Panc1 (cell line): ENCODE results near the gene FUT8. TPM values are rescaled to one million over a fixed set of nuclear protein-coding genes. Genes with fewer than 3 reads are reported as not detected.

ENCODE experiments used
- ATAC-seq: fragments of 200-7000 bp; cut with Tn5 transposase; 2 replicates; pipeline ENCODE4 v1.9.1; 2020; ENCODE audit warnings: mild to moderate bottlenecking, moderate library complexity
- BruUV-seq: library from RNA; stranded (reverse); fragments of 400-500 nt; replicated peaks from 2 replicates; lab custom pipeline; 2021; lab: Mats Ljungman, UMichigan
- CTCF ChIA-PET: fragments of 300-600 bp; sonication (Branson Sonifier 250); formaldehyde crosslinking; loops from one replicate; lab custom pipeline; 2022; ENCODE audit warnings: antibody characterized with exemption; lab: Charles Lee
- POLR2A ChIA-PET: fragments of 300-600 bp; sonication (Branson Sonifier 250); formaldehyde crosslinking; loops from one replicate; lab custom pipeline; 2022; ENCODE audit warnings: antibody characterized with exemption; lab: Charles Lee
- DNase-seq: peaks from one replicate; pipeline ENCODE4 v3.0.0-alpha.2; 2010; ENCODE audit warnings: low read depth, low spot score
- H3K27ac ChIP-seq: 2 replicates; pipeline ENCODE4 v1.5.1; 2011; ENCODE audit warnings: mild to moderate bottlenecking, low read length, inconsistent platforms
- H3K27me3 ChIP-seq: fragments of 200-500 bp; sonication (Bioruptor generic); 2 replicates; pipeline ENCODE4 v1.6.0; 2014; ENCODE audit warnings: low read length, inconsistent platforms; ENCODE audit not compliant: control insufficient read depth, insufficient read depth
- H3K36me3 ChIP-seq: fragments of 200-500 bp; sonication (Bioruptor generic); 2 replicates; pipeline ENCODE4 v1.5.1; 2014; ENCODE audit warnings: inconsistent platforms, mild to moderate bottlenecking, low read length, moderate library complexity; ENCODE audit not compliant: control insufficient read depth, insufficient read depth
- H3K4me1 ChIP-seq: 2 replicates; pipeline ENCODE4 v1.5.1; 2011; ENCODE audit warnings: inconsistent platforms, mild to moderate bottlenecking, low read length, moderate library complexity; ENCODE audit not compliant: control insufficient read depth, insufficient read depth
- H3K4me3 ChIP-seq, 2 experiments: 2 replicates each; pipeline ENCODE4 v1.5.1; 2011 to 2012; ENCODE audit warnings: low read depth in 2 of 2, low read length in 2 of 2, mild to moderate bottlenecking in 2 of 2, inconsistent platforms in 1 of 2, moderate library complexity in 1 of 2
- H3K9me3 ChIP-seq: fragments of 200-500 bp; sonication (Bioruptor generic); 2 replicates; pipeline ENCODE4 v1.5.1; 2014; ENCODE audit warnings: low read depth, mild to moderate bottlenecking, inconsistent platforms, low read length, moderate library complexity; ENCODE audit not compliant: control insufficient read depth, insufficient read depth
- POLR2AphosphoS5 ChIP-seq: IDR thresholded peaks from 2 replicates; pipeline ENCODE4 v1.6.1; 2012; ENCODE audit warnings: mild to moderate bottlenecking, low read depth, low read length, moderate library complexity
- SIN3A ChIP-seq: IDR thresholded peaks from 2 replicates; pipeline ENCODE4 v1.6.1; 2012; ENCODE audit warnings: low read depth, mild to moderate bottlenecking, low read length, moderate library complexity, borderline replicate concordance; ENCODE audit not compliant: insufficient read depth
- TCF7L2 ChIP-seq: IDR thresholded peaks from 2 replicates; pipeline ENCODE4 v1.6.1; 2011; ENCODE audit warnings: mild to moderate bottlenecking, low read depth, low read length, inconsistent platforms
- in situ Hi-C: cut with HindIII; loops from 2 replicates; pipeline ENCODE4 v1.10.0; 2016; ENCODE audit warnings: low sequenced_read_pairs, low pct_unique_long_range_greater_than_20kb
- intact Hi-C: fragments of 100-400 bp; cut with micrococcal nuclease; formaldehyde crosslinking; loops from one replicate; pipeline ENCODE4 v1.10.0; 2022; ENCODE audit not compliant: unreplicated experiment
- total RNA-seq: library from RNA; stranded (reverse); gene quantifications from one replicate; pipeline ENCODE4 v1.2.1, GENCODE V29; 2021; ENCODE audit not compliant: unreplicated experiment
- TF ChIP-seq, protein P1 (sequence below), 2 experiments: IDR thresholded peaks; 2 replicates each; pipeline ENCODE4 v1.6.1; 2011 to 2012; ENCODE audit warnings: low read depth in 2 of 2, control low read depth in 1 of 2, low read length in 1 of 2, mild to moderate bottlenecking in 1 of 2, moderate library complexity in 1 of 2; ENCODE audit not compliant: insufficient read depth in 1 of 2
- TF ChIP-seq, protein P2 (sequence below): fragments of 450-650 bp; IDR thresholded peaks from 2 replicates; pipeline ENCODE4 v1.5.1; 2017; ENCODE audit warnings: mild to moderate bottlenecking

Gene FUT8
- total RNA-seq, 1 experiment from 2014 or later: 31.4 TPM

DNA sequence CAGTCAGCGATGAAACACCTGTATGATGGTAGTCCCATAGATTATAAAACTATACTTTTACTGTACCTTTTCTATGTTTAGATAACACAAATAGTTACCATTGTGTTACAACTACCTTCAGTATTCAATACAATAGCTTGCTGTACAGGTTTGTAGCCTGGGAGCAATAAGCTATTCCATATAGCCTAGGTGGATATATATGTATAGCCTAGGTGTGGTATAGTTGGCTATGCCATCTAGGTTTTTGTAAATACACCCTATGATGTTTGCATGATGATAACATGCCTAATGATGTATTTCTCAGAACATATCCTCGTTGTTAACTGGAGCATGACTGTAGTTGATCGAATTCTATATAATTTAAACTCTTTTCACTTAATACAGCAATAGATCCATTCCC is 316.1 kb downstream of the FUT8 start:
- no peak overlapping the region for H3K27ac ChIP-seq
- DNase-seq (no peak), ATAC-seq (no peak)
- no TSS peak for BruUV-seq
- H3K27me3 ChIP-seq: no peaks in the 10 kb centered on the region
- no peaks in the 10 kb centered on the region for H3K4me1 ChIP-seq
- intact Hi-C loops (no loop called here), in situ Hi-C loops (no loop called here)
- no peak overlapping the region for H3K4me3 ChIP-seq
- TF ChIP-seq, protein P1, sequence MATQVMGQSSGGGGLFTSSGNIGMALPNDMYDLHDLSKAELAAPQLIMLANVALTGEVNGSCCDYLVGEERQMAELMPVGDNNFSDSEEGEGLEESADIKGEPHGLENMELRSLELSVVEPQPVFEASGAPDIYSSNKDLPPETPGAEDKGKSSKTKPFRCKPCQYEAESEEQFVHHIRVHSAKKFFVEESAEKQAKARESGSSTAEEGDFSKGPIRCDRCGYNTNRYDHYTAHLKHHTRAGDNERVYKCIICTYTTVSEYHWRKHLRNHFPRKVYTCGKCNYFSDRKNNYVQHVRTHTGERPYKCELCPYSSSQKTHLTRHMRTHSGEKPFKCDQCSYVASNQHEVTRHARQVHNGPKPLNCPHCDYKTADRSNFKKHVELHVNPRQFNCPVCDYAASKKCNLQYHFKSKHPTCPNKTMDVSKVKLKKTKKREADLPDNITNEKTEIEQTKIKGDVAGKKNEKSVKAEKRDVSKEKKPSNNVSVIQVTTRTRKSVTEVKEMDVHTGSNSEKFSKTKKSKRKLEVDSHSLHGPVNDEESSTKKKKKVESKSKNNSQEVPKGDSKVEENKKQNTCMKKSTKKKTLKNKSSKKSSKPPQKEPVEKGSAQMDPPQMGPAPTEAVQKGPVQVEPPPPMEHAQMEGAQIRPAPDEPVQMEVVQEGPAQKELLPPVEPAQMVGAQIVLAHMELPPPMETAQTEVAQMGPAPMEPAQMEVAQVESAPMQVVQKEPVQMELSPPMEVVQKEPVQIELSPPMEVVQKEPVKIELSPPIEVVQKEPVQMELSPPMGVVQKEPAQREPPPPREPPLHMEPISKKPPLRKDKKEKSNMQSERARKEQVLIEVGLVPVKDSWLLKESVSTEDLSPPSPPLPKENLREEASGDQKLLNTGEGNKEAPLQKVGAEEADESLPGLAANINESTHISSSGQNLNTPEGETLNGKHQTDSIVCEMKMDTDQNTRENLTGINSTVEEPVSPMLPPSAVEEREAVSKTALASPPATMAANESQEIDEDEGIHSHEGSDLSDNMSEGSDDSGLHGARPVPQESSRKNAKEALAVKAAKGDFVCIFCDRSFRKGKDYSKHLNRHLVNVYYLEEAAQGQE (IDR thresholded peaks at IDR 0.05; ENCODE audit: insufficient read depth in 1 of 2, low read depth in 2 of 2, low read length in 1 of 2): no peak
- no peak for TF ChIP-seq TCF7L2
- TF ChIP-seq, protein P2, sequence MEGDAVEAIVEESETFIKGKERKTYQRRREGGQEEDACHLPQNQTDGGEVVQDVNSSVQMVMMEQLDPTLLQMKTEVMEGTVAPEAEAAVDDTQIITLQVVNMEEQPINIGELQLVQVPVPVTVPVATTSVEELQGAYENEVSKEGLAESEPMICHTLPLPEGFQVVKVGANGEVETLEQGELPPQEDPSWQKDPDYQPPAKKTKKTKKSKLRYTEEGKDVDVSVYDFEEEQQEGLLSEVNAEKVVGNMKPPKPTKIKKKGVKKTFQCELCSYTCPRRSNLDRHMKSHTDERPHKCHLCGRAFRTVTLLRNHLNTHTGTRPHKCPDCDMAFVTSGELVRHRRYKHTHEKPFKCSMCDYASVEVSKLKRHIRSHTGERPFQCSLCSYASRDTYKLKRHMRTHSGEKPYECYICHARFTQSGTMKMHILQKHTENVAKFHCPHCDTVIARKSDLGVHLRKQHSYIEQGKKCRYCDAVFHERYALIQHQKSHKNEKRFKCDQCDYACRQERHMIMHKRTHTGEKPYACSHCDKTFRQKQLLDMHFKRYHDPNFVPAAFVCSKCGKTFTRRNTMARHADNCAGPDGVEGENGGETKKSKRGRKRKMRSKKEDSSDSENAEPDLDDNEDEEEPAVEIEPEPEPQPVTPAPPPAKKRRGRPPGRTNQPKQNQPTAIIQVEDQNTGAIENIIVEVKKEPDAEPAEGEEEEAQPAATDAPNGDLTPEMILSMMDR: no peak
- no peak for TF ChIP-seq POLR2AphosphoS5
- TF ChIP-seq SIN3A: no peak
- H3K9me3 ChIP-seq: no peaks in the 10 kb centered on the region
- H3K36me3 ChIP-seq: no peaks in the 10 kb centered on the region; the same call in 1 of the 2 replicates
- ChIA-PET POLR2A (no interaction called here), CTCF (no interaction called here)

DNA sequence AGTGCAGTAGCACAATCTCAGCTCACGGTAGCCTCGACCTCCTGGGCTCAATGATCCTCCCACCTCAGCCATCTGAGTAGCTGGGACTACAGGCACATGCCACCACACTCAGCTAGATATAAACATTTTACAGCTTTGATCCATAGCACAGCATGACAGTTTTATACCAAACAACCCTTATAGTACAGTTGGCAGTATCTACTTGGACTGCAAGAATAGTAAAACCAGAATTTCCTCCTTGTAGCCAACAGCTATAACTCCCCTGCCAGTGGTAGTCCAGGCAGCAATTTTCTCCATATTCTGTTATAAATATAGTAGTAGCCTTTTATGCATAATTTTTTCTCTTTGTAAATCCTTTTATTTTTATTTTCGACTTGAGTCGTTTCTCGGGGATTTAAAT is 317.0 kb downstream of the FUT8 start:
- no peak for TF ChIP-seq SIN3A
- TF ChIP-seq POLR2AphosphoS5: no peak
- TF ChIP-seq, protein P1 (IDR thresholded peaks at IDR 0.05; ENCODE audit: insufficient read depth in 1 of 2, low read depth in 2 of 2, low read length in 1 of 2): no peak
- TF ChIP-seq TCF7L2: no peak
- TF ChIP-seq, protein P2: no peak
- no TSS peak for BruUV-seq

More for the DNA sequence above, 317.0 kb downstream of the FUT8 start:
- intact Hi-C loops (no loop called here), in situ Hi-C loops (no loop called here)
- ATAC-seq (no peak), DNase-seq (no peak)
- Histone ChIP-seq H3K36me3 (no peaks in the 10 kb centered on the region), H3K4me1 (no peaks in the 10 kb centered on the region), H3K9me3 (no peaks in the 10 kb centered on the region), H3K27ac (no peak overlapping the region), H3K4me3 (no peak overlapping the region), H3K27me3 (no peaks in the 10 kb centered on the region)
- ChIA-PET CTCF (no interaction called here), POLR2A (no interaction called here)
